HG03066 (cell line): Measurements from ENCODE around the gene FRMD4A.

Experiments used
- ATAC-seq: cut with Tn5 transposase; IDR thresholded peaks from one replicate; pipeline ENCODE4 v1.9.1; 2021; ENCODE audit warnings: low read depth; ENCODE audit not compliant: unreplicated experiment

FRMD4A gene

DNA sequence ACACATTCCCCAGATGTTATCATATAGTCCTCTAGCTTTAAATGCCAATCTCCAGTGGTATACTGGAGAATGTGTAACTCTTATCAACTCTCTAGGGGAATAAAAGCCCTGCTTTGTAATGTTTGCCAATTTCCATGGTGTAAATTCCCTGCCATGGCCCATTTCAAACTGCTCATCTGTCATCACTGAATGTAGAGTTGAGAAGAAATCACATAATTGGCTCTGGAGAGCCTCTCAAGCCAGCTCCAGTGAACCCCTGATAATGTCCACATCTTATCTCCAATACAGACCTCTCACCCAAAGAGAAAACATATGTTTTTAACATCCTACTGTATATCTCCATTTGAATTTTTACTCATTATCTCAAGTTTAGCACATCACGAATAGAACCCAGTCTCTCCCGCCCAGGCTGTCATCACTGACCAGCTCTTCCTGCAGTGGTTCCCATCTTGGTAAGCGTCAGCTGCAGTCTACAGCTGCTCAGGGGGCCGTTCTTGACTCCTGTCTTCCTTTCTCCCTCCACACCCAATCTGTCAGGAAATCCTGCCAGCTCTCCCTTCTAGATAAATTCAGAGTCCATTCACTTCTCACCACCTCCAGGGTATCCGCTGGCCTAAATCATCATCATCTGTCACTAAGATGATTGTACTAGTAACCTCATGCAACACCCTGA lies 332.4 kb downstream of the FRMD4A start:
- ATAC-seq = no peak

DNA sequence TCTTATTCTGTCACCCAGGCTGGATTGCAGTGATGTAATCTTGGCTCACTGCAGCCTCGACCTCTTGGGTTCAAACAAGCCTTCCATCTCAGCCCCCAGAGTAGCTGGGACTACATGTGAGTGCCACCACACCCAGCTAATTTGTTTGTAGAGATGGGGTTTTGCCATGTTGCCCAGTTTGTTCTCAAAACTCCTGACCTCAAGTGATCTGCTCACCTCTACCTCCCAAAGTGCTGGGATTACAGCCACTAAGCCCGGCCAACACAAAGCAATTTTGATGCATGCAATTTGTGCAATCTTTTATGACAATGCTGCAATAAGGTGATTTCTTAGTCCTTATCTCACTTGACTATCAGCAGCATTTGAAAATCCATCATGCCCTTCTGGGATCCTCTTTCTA lies 333.1 kb downstream of the FRMD4A start:
- no peak for ATAC-seq

DNA sequence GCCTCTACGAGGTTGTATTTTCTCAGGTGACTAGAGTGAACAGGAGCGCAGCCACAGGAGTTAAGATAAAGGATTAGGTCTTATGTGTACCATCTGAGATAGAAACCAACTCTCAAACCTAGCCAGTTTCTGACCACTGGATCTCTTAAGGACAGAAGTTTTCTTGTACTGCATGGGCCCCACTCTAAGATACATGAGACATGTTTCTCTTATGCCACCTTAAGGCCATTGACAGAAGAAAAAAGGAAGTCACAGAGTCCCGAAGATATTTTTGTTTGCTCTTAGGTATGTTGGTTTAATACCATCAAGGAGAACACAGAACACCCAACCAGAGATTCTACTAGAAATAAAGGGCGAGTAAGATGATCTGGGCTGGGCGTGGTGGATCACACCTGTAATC lies 335.8 kb downstream of the FRMD4A start:
- ATAC-seq = no peak

DNA sequence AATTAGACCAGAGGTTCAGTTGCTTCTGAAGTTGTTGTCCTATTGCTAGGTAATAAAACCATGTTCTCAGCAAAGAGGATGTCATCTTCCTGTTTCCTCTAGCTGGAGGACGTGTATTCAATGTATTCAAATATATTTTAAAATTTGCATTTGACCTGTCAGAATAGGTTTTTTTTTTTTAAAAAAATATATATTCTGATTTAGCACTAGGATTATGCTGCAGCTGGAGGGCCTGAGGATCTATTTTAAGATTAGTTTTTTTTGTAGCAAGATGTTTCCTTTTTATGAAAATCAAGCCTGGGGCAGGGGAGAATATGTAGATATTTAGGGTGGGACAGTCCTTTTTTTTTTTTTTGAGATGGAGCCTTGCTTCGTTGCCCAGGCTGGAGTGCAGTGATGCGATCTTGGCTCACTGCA lies 337.0 kb downstream of the FRMD4A start:
- no peak for ATAC-seq

DNA sequence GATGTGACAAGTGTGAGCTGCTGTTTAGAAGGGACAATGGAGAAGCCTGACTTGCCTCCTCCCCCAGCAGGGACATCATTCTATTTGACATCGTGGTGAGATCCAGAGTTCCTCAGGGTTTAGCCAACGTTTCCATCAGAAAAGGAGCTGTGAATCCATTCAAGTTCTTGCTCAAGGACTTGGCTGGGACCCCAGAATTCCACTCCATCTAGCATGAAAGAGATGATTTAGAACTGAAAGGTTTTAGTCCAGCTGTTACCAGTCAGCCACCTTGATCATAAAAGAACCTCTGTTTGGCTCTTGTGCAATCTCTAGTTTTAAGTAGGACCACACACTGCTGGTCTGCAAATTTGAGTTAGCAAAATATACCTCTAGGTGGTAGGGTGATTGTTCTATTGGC lies 337.6 kb downstream of the FRMD4A start:
- no peak for ATAC-seq

DNA sequence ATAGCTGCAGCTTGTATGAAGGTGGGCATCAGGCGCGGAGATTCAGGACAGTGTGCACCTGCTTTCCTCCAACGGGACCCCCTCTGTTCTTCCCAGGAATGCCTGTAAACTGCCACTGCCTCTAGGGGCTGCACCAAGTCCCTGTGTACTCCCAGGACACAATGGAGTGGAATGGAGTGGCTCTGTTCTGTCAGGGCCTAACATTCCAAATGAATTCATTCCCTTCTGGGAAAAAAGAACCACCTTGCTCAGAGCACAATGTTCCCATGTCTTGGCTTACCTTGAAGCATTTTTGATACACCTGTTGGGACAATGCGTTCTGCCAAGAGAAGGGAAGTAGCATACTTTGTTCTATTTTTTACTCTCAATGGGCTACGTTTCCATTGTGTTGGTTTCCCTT lies 339.4 kb downstream of the FRMD4A start:
- ATAC-seq = no peak

DNA sequence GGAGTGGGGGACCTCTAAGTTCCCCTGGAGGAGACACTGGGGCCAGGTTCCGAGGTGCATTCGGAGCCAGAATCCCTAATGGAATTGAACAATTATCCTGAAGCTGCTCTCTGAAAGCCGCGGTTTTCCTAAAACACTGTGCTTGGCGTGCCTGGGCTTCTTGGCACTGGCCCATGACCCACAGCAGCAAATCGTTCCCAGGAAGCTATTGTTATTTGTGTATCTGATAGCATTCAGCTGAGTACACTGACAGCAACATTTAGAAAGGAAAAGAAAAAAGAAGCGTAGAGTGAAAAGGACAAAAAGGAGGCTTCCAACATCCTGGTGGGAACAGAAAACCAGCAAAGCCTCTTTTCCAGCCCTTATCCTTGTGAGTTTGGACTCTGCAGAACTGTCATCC lies 339.8 kb downstream of the FRMD4A start:
- ATAC-seq = no peak

DNA sequence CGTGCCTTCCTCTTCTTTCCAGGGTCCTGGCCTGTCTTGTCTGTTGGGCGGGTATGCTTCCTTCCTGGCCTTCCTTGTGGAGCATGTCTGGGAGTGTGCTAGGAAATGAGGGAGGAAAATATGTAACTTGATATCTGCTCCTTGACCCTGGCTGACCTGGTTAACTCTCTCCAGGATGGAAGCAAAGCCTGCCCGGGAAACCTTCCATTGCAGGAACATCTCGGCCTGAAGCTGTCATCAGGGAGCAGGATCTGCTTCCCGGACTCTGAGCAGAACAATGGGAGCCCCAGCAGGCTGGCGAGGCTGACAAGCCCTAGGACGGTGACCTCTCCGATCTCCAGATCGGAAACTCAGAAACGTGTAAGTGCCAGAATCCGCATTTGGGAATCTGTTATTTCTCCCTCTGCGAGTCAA lies 340.3 kb downstream of the FRMD4A start:
- no peak for ATAC-seq

DNA sequence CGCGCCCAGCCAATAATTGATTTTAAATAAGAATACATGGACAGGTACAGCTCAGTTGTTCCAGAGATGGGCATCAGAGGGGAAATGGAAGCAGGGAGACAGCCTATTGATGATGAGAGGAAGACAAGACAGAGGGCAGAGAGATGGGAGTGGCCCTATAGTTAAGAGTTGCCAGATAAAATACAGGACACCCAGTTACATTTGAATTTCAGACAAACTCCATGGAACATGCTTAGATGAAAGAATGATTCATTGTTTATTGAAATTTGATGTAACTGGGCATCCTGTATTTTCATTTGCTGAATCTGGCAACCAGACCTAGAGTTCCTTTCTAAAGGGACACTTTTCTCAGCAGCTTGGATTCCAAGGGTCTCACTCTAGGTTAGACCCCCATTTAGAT lies 341.1 kb downstream of the FRMD4A start:
- ATAC-seq = no peak

DNA sequence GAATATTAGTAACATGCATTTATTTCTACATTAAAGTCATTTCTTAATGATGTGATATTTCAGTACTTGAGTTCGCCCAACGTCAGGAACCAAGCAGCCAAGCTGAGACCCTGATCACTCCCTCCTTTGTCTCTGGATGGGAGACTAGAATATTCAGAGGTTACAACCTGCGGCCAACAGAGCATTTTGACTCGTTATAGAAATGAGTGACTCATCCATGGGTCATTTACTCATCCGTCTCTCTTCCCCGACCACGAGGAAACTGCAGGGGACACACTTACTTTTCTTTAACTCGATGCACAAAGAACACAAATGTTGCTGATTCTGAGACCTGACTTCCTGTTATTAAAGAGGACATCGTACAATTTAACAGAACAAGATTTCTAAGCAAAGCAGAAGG lies 343.3 kb downstream of the FRMD4A start:
- ATAC-seq = no peak

DNA sequence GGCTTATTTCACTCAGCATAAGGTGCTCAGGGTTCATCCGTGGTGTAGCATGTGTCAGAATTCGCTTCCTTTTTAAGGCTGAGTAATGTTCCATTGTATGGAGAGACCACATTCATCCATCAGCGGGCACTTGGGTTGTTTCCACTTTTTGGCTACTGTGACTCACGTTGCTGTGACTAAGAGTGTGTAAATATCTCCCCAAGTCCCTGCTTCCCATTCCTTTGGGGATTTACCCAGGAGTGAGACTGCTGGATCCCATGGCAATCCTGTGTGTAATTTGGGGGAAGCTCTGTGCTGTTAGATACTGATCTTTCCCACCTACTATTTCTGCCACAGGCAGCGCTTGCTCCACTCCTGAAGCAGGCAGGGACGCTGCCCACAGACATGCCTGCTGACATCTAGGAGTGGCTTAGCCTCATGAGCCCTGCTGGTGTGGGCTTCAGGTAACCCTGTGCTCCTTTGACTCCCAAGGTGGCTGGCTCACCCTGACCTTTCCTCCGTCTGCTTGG lies 346.0 kb downstream of the FRMD4A start:
- ATAC-seq = no peak

DNA sequence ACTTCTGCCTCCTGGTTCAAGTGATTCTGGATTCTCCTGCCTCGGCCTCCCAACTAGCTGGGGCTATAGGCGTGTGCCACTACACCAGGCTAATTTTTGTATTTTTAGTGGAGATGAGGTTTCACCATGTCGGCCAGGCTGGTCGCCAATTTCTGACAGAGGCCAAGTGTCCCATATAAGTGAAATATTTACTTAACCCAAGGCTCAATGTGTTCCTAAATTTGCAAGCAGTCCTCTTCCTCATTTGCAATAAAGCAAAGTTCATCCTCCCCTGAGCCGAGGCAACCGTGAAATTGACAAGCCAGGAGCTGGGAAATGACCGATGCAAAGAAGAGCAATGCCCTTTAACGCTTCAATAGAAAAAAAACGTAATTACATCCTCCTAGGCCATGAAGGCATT lies 347.7 kb downstream of the FRMD4A start:
- ATAC-seq = no peak

DNA sequence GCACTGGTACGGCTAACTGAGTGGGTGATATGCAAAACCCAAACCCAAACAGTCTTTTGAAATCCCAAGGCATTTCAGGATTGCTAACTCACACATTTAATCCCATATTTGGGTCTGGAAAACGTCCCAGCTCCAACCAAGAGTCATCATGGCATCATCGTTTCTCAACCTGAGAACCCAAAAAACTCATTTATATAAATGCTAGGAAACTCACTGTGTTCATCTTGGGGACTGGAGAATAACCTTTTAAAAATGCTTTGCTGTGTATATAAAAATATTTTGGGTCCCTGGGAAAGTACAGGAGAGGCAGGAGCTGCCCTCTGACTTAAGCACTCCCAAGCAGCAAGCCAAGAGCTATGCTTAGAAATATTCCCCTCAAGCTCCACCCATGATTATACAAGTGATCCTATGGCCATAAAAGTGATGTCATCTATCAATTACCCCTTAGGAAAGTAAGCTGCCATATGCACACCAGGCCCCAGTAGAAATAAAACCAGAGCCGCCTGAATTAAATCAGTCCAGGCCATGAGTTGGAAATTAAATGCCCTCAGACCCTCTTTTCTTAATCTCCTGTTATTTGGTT lies 352.1 kb downstream of the FRMD4A start:
- ATAC-seq = no peak

DNA sequence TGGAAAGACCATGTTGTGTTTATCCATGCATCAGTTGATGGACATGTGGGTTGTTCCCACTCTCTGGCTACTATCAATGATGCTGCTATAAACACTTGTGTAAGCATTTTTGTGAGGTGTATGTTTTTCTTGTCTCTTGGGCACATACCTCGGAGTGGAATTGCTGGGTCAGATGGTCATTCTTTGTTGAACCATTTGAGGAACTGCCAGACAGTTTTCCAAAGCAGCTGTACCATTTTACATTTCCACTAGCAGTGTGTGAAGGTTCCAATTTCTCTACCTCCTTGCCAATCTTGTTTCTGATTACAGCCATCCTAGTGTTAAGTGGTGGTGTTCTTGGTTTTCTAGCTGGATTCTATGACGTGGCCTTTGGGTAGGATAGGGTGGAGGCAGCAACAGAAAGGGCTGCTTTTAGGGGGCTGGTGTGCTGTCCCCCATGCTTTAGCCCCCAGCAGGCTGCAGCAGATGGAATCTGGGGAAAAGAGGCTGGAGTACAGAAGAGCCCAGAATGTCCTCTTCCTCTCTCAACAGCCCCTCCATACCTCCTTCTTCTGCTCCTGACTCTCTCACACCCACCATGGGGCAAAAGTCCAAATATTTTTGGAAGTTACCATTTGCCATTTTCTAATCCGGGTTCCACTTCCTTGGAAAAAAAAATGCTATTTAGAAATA lies 352.7 kb downstream of the FRMD4A start:
- no peak for ATAC-seq

DNA sequence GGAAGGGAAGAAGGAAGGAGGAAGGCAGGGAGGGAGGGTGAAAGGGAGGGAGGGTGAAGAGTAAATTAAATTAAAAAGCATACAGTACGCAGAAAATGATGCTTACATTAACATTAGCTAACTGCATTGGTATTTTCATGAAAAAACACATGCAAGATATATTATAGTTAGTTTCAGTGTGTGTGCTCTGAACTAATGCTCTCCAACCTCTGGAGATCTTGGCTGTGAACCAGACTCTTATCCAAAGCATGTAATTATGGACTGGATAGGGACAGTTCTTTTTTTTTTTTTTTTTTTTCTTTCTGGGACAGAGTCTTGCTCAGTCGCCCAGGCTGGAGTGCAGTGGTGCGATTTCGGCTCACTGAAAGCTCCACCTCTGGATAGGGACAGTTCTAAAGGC lies 357.0 kb downstream of the FRMD4A start:
- ATAC-seq = no peak

DNA sequence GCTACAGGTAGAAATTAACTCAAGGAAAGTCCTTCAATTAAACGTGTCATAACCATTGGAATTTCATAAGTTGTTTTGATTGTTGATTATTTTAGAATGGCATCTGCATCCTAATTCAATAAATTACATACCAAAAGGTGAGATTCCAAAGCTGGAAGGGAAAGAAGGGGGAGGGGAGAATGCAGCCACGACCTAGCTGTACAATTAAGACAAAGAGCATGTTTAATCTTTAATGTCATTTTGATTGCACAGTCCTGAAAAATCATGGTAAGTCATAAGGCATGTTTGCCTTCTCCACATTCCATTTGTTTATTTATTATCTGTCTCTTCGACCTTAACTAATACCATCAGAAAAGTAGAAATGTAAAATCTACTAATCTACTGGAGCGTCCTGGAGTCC lies 358.1 kb downstream of the FRMD4A start:
- no peak for ATAC-seq

DNA sequence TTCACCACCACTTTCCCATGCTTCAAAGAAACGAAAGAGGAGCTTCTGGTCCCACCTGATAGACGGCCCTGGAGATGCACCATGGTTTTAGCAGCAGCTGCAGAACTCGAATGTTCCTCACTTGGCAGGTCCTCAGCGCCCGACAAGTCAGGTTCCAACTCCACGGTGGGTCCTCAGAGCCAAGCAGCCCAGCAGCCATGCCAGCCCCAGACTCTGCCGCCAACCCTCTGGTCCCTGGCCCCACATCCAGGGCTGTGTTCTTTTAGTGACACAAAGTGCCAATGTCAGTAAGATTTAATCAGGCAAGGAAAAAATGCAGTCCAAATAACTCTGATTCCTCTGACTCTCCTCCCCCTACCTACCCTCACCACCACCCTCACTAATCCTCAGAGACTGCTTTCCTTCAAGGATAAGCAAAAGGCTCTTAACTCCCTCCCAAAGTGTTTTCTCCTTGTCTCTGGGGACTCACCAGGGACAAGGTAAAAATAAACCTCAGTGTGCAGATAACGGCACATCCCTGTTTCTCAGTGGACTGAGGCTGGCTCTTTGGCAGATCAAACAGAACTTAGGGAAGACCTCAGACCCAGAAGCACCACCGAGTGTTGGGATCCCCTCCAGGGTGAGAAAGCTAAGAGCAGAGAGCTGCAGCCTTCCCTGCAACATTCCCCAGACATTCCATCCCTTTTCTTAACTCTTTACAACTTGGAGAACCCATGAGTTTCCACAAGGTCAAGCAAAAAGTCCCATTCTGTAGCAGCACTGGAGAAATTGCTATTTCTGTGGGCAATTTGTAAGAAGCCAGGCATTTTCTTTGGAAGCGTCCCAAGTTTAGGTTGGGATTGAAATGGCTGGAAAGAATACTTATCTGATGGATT lies 358.9 kb downstream of the FRMD4A start:
- ATAC-seq = no peak

DNA sequence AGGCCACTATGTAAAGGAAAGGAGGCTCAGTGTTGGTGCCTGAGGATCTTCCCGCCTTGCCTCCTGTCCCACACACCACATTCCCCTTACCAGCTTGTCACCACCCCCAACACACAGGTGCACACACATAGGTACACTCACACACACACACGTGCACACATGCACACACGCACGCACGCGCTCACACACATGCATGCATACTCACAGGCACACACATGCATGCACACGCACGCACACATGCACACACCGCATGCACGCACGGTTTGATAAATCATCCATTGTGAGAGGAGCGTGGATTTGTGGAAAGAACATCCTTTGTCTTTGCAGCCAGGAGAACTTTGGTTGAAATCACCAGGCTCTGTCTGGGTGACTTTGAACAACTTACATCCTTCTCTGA lies 359.8 kb downstream of the FRMD4A start:
- ATAC-seq = no peak

DNA sequence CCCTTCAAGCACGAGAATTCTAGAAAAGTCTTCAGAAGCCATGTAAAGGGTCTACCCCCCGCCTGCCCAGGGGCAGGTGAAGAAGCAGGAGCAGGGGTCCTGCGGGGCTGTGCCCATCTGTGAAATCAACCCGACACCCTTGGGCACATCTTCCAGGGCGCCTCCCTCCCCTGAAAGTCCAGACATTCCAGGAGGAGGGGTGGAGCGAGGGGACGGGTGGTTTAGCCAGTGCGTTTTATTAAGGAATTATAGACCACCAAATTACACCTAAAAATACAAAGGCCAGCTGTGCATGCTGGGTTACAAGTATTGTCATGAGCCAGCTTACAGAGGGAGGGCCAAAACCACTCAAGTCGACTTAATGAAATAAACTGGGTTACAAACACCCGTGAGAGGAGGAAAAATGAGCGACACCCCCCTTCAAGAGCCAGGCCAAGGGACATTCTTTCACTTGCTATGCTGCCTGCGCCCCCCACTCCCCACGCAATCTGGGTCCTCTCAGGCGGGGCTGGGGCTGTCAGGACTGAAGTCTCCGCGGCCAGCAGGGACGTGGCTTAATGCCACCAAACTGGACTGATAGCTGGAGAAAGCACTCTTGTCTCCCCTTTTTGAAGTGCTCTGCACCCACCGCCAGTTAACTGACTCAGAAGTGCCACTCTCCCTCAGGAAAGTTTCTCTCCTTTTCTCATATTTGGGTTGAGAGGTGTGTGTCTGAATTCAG lies 360.3 kb downstream of the FRMD4A start:
- ATAC-seq = no peak

DNA sequence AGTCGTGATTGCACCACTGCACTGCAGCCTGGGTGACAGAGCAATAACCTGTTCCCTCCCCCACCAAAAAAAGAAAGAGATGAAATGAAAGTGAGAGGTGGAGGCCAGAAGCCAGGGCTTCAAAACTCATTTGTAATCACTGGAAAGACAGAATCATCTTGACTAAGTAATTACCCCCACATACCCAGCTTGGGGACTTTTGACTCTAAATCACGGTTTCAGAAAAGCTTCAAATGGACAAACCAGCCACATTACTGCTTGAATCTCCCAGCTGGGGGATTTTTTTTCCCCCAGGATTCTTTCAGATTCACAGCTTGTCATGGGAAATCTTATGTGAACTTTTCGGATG lies 361.0 kb downstream of the FRMD4A start:
- no peak for ATAC-seq
